Vagina (tissue), 2 donors: ENCODE measurements around the gene PROM2. TPM values are rescaled to one million over a fixed set of nuclear protein-coding genes. Genes with fewer than 3 reads are reported as not detected.
"Not testable (repeated sequence)": the region's sequence is repeated elsewhere in the genome, so short reads cannot be mapped to it uniquely, and the experiment has no call there.

ENCODE experiments used
- DNase-seq, 2 donors: peaks; one replicate each; pipeline ENCODE4 v3.0.0-alpha.2; 2017; ENCODE audit errors: extremely low spot score in 2 of 2
- H3K27ac ChIP-seq: fragments of 200-600 bp; sonication (generic); one replicate; pipeline ENCODE4 v1.5.1; 2019
- H3K27me3 ChIP-seq: fragments of 200-600 bp; sonication (generic); one replicate; pipeline ENCODE4 v1.5.1; 2019
- H3K36me3 ChIP-seq, 2 donors: fragments of 200-600 bp; sonication (generic); one replicate each; pipeline ENCODE4 v1.5.1; 2017 to 2019
- H3K4me1 ChIP-seq: fragments of 200-600 bp; sonication (generic); one replicate; pipeline ENCODE4 v1.5.1; 2019
- H3K4me3 ChIP-seq, 2 donors: fragments of 200-600 bp; sonication (generic); 1 replicate in 1 of 2; 2 replicates in 1 of 2; pipeline ENCODE4 v1.5.1; 2016 to 2019
- H3K9me3 ChIP-seq: fragments of 200-600 bp; sonication (generic); one replicate; pipeline ENCODE4 v1.5.1; 2019
- CTCF ChIP-seq, 3 experiments: fragments of 450-650 bp in 2 of 3; fragments of 200-600 bp in 1 of 3; sonication (generic) in 1 of 3; IDR thresholded peaks; one replicate each; pipeline ENCODE4 v1.5.1; 2017 to 2019; ENCODE audit warnings: antibody characterized with exemption in 3 of 3, mild to moderate bottlenecking in 2 of 3, moderate library complexity in 2 of 3
- POLR2A ChIP-seq, 2 donors: fragments of 450-650 bp; IDR thresholded peaks; one replicate each; pipeline ENCODE4 v1.6.1; 2017; ENCODE audit warnings: antibody characterized with exemption in 2 of 2, mild to moderate bottlenecking in 2 of 2, moderate library complexity in 2 of 2
- POLR2AphosphoS5 ChIP-seq, 2 donors: sonication (generic); formaldehyde crosslinking; IDR thresholded peaks; one replicate each; pipeline ENCODE4 v1.9.0; 2017; ENCODE audit warnings: antibody characterized with exemption in 2 of 2, mild to moderate bottlenecking in 2 of 2, low read depth in 1 of 2; ENCODE audit not compliant: insufficient read depth in 1 of 2
- intact Hi-C: fragments of 100-400 bp; cut with DNase I; formaldehyde crosslinking; loops from one replicate; pipeline ENCODE4 v1.15.1; 2023
- total RNA-seq: library from RNA; depleted of rRNA; stranded (reverse); fragments of >200 nt; gene quantifications from one replicate; pipeline ENCODE4 v1.2.3, GENCODE V29; 2016

The PROM2 gene
- total RNA-seq, 1 donor from 2014 or later = 70.5 TPM

- Histone ChIP-seq H3K27me3 (no peaks in the 10 kb centered on the region), H3K36me3 (no peaks in the 10 kb centered on the region), H3K27ac (no peak overlapping the region), H3K4me3 (no peak overlapping the region), H3K4me1 (peaks cover 5% of the 10 kb centered on the region), H3K9me3 (no peaks in the 10 kb centered on the region)
- intact Hi-C loops = no loop called here
- no peak for DNase-seq
- TF ChIP-seq POLR2A (IDR thresholded peaks at IDR 0.05) = no peak
- no peak for TF ChIP-seq CTCF (IDR thresholded peaks at IDR 0.05)
- no peak for TF ChIP-seq POLR2AphosphoS5 (IDR thresholded peaks at IDR 0.05; ENCODE audit: insufficient read depth in 1 of 2, low read depth in 1 of 2)
These were observed 5.1 kb upstream of the PROM2 start for GRCh38 chr2:95269036-95269680.

- H3K27me3 ChIP-seq, H3K4me3 ChIP-seq, H3K4me1 ChIP-seq, DNase-seq, H3K9me3 ChIP-seq, H3K27ac ChIP-seq, intact Hi-C loops, H3K36me3 ChIP-seq: not testable (repeated sequence)
These were observed 4.5 kb upstream of the PROM2 start for GRCh38 chr2:95269745-95270144.

GRCh38 chr2:95270541-95271081, 3.6 kb upstream of the PROM2 start:
- no peak for TF ChIP-seq CTCF (IDR thresholded peaks at IDR 0.05)
- no peak for TF ChIP-seq POLR2AphosphoS5 (IDR thresholded peaks at IDR 0.05; ENCODE audit: insufficient read depth in 1 of 2, low read depth in 1 of 2)
- no peak for TF ChIP-seq POLR2A (IDR thresholded peaks at IDR 0.05)
- Histone ChIP-seq H3K9me3 (no peaks in the 10 kb centered on the region), H3K4me3 (no peak overlapping the region), H3K27me3 (no peaks in the 10 kb centered on the region), H3K36me3 (no peaks in the 10 kb centered on the region), H3K27ac (no peak overlapping the region), H3K4me1 (peaks cover 5% of the 10 kb centered on the region)
- intact Hi-C loops = no loop called here
- DNase-seq = no peak

- Histone ChIP-seq H3K36me3 (no peaks in the 10 kb centered on the region), H3K27me3 (no peaks in the 10 kb centered on the region), H3K4me1 (peaks cover 12% of the 10 kb centered on the region), H3K27ac (no peak overlapping the region), H3K4me3 (no peak overlapping the region), H3K9me3 (no peaks in the 10 kb centered on the region)
- no peak for DNase-seq
- no peak for TF ChIP-seq POLR2A (IDR thresholded peaks at IDR 0.05)
- no peak for TF ChIP-seq CTCF (IDR thresholded peaks at IDR 0.05)
- TF ChIP-seq POLR2AphosphoS5 (IDR thresholded peaks at IDR 0.05; ENCODE audit: insufficient read depth in 1 of 2, low read depth in 1 of 2) = no peak
- intact Hi-C loops = no loop called here
These were observed 2.8 kb upstream of the PROM2 start for GRCh38 chr2:95271381-95271971.

- TF ChIP-seq CTCF (IDR thresholded peaks at IDR 0.05) (no peak), POLR2A (IDR thresholded peaks at IDR 0.05) (no peak), POLR2AphosphoS5 (IDR thresholded peaks at IDR 0.05; ENCODE audit: insufficient read depth in 1 of 2, low read depth in 1 of 2) (no peak)
- H3K27me3 ChIP-seq = no peaks in the 10 kb centered on the region
These were observed 1.9 kb upstream of the PROM2 start for GRCh38 chr2:95272299-95272751.

More at GRCh38 chr2:95272299-95272751, 1.9 kb upstream of the PROM2 start:
- intact Hi-C loops = no loop called here
- DNase-seq = no peak
- H3K4me1 ChIP-seq = peaks cover 12% of the 10 kb centered on the region
- H3K27ac ChIP-seq = no peak overlapping the region
- no peaks in the 10 kb centered on the region for H3K36me3 ChIP-seq
- H3K4me3 ChIP-seq = no peak overlapping the region
- no peaks in the 10 kb centered on the region for H3K9me3 ChIP-seq
